GM12872 (cell line): ENCODE data around the gene CPXM1.

Experiments
- TF ChIP-seq, protein P1 (sequence below): IDR thresholded peaks from 3 replicates; pipeline ENCODE4 v1.5.1; 2011; ENCODE audit warnings: low read depth, mild to moderate bottlenecking, low read length, moderate library complexity; ENCODE audit not compliant: insufficient read depth

CPXM1 gene

DNA sequence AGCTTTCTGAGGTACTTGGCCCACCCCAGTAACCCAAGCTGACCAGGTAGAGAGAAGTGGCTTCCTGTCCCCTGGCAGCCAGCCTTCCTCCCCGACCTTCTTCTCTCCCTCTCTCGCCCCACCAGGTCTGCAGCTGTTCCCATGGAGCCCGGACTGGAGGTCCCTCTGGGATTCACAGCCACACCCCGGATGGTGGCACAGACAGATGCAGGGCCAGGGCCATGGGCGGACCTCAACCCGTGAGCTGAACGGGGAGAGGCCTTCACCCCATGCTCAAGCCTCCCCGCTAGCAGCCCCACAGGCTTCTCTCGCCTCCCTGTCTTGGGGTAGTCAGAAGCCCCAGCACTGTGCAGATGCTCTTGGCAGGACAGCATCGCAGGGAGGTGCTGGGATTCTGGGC is 41.3 kb downstream of the CPXM1 start:
- TF ChIP-seq, protein P1, sequence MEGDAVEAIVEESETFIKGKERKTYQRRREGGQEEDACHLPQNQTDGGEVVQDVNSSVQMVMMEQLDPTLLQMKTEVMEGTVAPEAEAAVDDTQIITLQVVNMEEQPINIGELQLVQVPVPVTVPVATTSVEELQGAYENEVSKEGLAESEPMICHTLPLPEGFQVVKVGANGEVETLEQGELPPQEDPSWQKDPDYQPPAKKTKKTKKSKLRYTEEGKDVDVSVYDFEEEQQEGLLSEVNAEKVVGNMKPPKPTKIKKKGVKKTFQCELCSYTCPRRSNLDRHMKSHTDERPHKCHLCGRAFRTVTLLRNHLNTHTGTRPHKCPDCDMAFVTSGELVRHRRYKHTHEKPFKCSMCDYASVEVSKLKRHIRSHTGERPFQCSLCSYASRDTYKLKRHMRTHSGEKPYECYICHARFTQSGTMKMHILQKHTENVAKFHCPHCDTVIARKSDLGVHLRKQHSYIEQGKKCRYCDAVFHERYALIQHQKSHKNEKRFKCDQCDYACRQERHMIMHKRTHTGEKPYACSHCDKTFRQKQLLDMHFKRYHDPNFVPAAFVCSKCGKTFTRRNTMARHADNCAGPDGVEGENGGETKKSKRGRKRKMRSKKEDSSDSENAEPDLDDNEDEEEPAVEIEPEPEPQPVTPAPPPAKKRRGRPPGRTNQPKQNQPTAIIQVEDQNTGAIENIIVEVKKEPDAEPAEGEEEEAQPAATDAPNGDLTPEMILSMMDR = no peak

DNA sequence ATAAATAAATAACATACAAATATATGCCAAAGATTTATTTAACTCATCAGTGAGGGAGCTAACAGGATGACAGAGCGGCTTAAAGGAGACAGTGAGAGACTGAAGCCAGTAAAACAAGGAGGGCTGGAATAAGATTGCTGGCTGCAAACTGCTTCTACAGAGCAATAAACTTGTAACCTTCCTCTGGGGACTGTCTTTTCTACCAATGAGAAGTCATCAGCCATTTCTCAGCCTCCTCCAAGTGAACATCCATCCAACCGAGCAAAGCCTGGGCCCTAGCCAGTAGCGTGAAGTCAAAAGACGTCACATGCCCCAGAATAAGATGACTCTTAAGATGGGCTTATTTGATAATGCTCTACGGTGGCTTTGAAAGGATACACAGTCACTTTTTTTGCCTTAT is 42.5 kb downstream of the CPXM1 start:
- TF ChIP-seq, protein P1 = no peak

DNA sequence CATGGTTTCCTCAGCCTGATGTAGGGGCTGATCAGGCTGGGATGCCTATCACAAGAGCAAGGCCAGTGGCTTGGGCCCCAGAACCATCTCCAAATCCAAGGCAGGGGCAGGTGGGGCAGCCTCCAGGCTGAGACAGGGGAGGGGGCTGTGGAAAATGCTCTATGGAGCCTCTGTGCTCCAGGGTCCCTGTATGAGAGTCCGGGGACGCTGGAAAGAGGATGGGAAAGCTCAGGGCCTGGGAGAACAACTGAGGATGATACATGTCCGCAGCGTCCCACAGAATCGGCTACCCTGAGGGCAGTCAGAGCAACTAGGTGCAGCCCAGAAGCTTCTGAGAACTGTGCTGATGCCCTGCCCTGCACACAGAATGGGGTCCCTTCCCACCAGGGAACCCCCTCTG is 43.4 kb downstream of the CPXM1 start:
- TF ChIP-seq, protein P1 = no peak

DNA sequence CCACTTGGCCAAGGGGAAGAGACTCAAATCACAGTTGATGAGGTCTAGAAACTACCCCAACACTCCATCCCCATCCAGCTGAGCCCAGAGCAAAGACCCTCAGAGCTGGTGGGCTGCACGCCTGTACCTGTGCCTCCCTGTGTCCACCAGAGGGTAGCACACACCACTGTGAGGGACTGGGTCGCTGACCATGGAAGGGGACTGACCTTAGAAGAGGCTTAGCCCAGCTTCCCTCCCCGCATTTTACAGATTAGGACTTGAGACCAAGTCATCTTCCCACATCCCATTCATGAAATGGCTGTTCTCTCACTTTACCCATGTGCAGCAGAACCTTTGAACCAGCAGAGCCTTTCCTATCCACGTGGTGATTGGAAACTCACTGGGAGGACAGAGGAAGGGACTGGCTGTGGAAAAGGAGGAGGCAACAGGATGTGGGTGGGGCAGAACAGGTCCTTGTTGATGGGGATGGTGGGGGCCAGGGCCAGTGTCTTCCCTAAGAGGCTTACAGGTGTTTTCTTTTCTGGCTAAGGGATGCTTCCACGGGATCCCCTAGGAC is 44.3 kb downstream of the CPXM1 start:
- TF ChIP-seq, protein P1 = peak; percentile 50

DNA sequence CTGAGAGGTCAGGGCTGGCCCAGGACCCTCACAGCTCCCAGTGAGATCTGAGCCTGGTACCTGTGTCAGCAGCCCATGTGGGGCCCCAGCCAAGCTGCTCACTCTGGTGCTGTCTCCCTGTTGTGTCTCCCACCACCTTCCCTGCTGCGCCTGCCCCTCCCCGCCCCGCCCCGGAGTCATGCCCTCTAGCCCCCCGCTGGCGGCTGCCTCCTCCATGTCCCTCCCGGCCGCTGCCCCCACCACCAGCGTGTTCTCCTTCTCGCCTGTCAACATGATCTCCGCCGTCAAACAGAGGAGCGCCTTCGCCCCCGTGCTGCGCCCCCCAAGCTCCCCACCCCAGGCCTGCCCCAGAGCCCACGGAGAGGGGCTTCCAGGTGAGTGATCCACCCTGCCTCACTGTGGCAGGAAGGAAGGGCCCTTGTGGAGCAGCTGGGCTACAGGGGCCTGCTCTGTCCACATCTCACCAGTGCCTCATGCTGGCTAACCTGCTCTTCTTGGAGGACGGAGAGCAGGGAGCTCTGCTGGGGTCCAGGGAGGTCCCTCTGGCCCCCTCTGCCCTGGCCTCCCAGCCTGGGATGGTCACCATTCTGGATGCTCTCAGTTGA is 44.9 kb downstream of the CPXM1 start:
- TF ChIP-seq, protein P1 = no peak

DNA sequence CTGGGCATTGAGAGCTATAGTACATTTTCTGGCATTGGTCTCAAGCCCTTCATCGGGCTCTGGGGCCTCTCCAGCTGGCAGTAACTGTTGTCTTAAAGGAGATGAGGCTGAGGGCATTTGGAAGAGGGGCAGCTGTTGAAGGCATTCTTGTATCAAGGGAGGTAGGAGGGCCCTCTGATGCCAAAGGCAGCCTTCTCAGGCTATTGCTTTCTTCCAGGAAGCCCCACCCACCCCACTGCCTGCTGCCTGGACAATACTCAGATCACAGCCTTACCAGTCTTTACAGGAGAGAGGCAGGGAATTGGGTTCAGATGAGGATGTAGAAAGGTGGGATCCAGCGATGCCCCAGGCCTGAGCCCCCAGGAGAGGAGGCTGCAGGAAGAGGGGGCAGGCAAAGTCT is 46.0 kb downstream of the CPXM1 start:
- TF ChIP-seq, protein P1 = no peak

DNA sequence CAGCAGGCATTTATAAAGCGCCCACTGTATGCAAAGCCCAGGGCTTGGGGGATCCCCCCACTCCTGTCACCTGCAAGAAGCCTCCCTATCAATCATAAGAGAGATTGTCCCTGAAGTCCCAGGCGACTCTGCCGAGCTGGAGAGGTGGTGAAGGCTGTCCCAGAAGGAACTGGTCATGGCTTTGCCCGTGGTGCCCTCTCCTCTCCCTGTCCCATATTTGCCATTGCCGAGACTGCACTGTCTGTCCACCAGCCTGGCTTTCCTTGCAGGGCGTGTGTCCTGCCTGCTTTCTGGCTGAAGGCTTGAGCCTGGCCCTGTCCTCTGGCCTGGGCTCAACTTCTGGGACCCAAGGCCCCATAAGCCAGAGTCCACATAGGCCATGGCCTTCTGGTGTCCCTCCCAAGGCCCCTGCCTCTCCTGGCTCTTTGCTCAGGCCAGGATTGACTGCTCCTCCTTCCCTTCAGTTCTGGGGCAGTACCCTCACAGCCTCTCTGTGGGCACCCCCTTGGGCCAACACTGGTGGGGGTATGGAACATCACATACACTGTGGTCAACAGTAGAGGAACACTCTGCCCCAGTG is 46.9 kb downstream of the CPXM1 start:
- TF ChIP-seq, protein P1 = no peak
